ENCODE measurements around the gene MTUS2.

- TF ChIP-seq, protein P1, sequence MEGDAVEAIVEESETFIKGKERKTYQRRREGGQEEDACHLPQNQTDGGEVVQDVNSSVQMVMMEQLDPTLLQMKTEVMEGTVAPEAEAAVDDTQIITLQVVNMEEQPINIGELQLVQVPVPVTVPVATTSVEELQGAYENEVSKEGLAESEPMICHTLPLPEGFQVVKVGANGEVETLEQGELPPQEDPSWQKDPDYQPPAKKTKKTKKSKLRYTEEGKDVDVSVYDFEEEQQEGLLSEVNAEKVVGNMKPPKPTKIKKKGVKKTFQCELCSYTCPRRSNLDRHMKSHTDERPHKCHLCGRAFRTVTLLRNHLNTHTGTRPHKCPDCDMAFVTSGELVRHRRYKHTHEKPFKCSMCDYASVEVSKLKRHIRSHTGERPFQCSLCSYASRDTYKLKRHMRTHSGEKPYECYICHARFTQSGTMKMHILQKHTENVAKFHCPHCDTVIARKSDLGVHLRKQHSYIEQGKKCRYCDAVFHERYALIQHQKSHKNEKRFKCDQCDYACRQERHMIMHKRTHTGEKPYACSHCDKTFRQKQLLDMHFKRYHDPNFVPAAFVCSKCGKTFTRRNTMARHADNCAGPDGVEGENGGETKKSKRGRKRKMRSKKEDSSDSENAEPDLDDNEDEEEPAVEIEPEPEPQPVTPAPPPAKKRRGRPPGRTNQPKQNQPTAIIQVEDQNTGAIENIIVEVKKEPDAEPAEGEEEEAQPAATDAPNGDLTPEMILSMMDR (conservative IDR thresholded peaks at IDR 0.05 in 1 of 2, IDR thresholded peaks at IDR 0.05 in 1 of 2; ENCODE audit: extremely low read depth in 1 of 2, insufficient read depth in 1 of 2, low read depth in 1 of 2, low read length in 2 of 2): no peak
- TF ChIP-seq EZH2 (IDR thresholded peaks at IDR 0.05; ENCODE audit: borderline replicate concordance, low read length): no peak
Observed at GRCh38 chr13:29020314-29020713, 200.2 kb downstream of the MTUS2 start.

All from mammary epithelial cell (primary cell).